ENCODE results near the gene DOK6. TPM values are rescaled to one million over a fixed set of nuclear protein-coding genes. Genes with fewer than 3 reads are reported as not detected.

DOK6 gene
- total and polyA plus RNA-seq, 2 of the 13 experiments (the other 11 are each of a cell fraction or from before 2014, with no cell fraction given) = 17.0 to 17.2 TPM

DNA sequence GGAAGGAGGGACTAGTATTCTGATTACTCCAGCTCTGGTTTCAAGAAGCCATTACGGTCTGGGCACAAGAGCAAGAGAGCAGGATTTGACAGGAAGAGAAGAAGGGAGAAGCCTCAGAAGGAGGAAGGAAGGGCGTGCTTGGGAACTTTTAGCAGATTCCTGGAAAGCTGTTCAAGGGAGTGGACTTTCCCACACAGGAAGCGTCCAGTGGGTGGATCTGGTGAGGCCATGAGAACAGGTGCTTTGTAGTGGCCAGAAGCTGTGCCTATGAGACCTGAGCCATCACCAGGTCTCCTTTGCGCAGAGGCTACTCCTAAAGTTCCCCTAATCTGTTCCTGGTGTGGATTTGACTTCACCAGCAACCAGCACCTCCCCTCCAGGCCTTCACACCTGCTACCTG, 484.7 kb downstream of the DOK6 start:
- Histone ChIP-seq H3K36me3 (replicated peaks in 1 of 2; ENCODE audit: control insufficient read depth in 1 of 2, insufficient read depth in 2 of 2, low read length in 2 of 2) (no peaks in the 10 kb centered on the region), H3K4me2 (ENCODE audit: low read depth, low read length) (no peak overlapping the region), H3K4me1 (ENCODE audit: insufficient read depth, low read length) (peaks cover 13% of the 10 kb centered on the region), H4K20me1 (ENCODE audit: insufficient read depth, low read length) (no peaks in the 10 kb centered on the region), H3K27me3 (ENCODE audit: control insufficient read depth in 1 of 2, insufficient read depth in 2 of 2, low read length in 2 of 2) (no peaks in the 10 kb centered on the region), H3K79me2 (ENCODE audit: insufficient read depth, low read length) (no peaks in the 10 kb centered on the region), H3K9ac (ENCODE audit: insufficient read depth, low read depth, low read length) (no peak overlapping the region), H2AFZ (ENCODE audit: low read length) (no peak overlapping the region), H3K27ac (ENCODE audit: extremely low read length, insufficient read depth, low read length) (no peak overlapping the region), H3K9me3 (ENCODE audit: low read length) (no peaks in the 10 kb centered on the region), H3K4me3 (replicated peaks in 1 of 3; ENCODE audit: insufficient read depth in 1 of 3, low read depth in 2 of 3, low read length in 3 of 3) (no peak overlapping the region)
- 98% methylated on average over 4 of the region's 4 CpGs for WGBS (ENCODE audit: low lambda C conversion rate)
- TF ChIP-seq, protein P1, sequence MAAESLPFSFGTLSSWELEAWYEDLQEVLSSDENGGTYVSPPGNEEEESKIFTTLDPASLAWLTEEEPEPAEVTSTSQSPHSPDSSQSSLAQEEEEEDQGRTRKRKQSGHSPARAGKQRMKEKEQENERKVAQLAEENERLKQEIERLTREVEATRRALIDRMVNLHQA (CRISPR knock-in tag; IDR thresholded peaks at IDR 0.05) = no peak
- TF ChIP-seq AKAP8 (CRISPR knock-in tag; IDR thresholded peaks at IDR 0.05) (no peak), ZNF713 (CRISPR knock-in tag; IDR thresholded peaks at IDR 0.05) (no peak), ZNF205 (CRISPR knock-in tag; IDR thresholded peaks at IDR 0.05) (no peak), MEIS2 (CRISPR knock-in tag; IDR thresholded peaks at IDR 0.05) (no peak), ZNF780A (CRISPR knock-in tag; IDR thresholded peaks at IDR 0.05) (no peak), SOX6 (IDR thresholded peaks at IDR 0.05) (no peak), SOX6 (CRISPR knock-in tag; IDR thresholded peaks at IDR 0.05) (no peak), ELF3 (CRISPR knock-in tag; IDR thresholded peaks at IDR 0.05) (no peak), HNF4A (CRISPR knock-in tag; IDR thresholded peaks at IDR 0.05) (no peak), ZNF274 (CRISPR knock-in tag; IDR thresholded peaks at IDR 0.05) (no peak), ZNF431 (CRISPR knock-in tag; IDR thresholded peaks at IDR 0.05; ENCODE audit: borderline replicate concordance, low read depth) (no peak), ZNF20 (CRISPR knock-in tag; IDR thresholded peaks at IDR 0.05) (no peak), PCBP1 (IDR thresholded peaks at IDR 0.05; ENCODE audit: borderline replicate concordance, low read depth, low read length) (no peak)
- TF ChIP-seq, protein P2, sequence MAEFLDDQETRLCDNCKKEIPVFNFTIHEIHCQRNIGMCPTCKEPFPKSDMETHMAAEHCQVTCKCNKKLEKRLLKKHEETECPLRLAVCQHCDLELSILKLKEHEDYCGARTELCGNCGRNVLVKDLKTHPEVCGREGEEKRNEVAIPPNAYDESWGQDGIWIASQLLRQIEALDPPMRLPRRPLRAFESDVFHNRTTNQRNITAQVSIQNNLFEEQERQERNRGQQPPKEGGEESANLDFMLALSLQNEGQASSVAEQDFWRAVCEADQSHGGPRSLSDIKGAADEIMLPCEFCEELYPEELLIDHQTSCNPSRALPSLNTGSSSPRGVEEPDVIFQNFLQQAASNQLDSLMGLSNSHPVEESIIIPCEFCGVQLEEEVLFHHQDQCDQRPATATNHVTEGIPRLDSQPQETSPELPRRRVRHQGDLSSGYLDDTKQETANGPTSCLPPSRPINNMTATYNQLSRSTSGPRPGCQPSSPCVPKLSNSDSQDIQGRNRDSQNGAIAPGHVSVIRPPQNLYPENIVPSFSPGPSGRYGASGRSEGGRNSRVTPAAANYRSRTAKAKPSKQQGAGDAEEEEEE (CRISPR knock-in tag; IDR thresholded peaks at IDR 0.05; ENCODE audit: borderline replicate concordance) = no peak
- TF ChIP-seq, protein P3, sequence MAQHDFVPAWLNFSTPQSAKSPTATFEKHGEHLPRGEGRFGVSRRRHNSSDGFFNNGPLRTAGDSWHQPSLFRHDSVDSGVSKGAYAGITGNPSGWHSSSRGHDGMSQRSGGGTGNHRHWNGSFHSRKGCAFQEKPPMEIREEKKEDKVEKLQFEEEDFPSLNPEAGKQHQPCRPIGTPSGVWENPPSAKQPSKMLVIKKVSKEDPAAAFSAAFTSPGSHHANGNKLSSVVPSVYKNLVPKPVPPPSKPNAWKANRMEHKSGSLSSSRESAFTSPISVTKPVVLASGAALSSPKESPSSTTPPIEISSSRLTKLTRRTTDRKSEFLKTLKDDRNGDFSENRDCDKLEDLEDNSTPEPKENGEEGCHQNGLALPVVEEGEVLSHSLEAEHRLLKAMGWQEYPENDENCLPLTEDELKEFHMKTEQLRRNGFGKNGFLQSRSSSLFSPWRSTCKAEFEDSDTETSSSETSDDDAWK (CRISPR knock-in tag; IDR thresholded peaks at IDR 0.05) = no peak
- TF ChIP-seq, protein P4, sequence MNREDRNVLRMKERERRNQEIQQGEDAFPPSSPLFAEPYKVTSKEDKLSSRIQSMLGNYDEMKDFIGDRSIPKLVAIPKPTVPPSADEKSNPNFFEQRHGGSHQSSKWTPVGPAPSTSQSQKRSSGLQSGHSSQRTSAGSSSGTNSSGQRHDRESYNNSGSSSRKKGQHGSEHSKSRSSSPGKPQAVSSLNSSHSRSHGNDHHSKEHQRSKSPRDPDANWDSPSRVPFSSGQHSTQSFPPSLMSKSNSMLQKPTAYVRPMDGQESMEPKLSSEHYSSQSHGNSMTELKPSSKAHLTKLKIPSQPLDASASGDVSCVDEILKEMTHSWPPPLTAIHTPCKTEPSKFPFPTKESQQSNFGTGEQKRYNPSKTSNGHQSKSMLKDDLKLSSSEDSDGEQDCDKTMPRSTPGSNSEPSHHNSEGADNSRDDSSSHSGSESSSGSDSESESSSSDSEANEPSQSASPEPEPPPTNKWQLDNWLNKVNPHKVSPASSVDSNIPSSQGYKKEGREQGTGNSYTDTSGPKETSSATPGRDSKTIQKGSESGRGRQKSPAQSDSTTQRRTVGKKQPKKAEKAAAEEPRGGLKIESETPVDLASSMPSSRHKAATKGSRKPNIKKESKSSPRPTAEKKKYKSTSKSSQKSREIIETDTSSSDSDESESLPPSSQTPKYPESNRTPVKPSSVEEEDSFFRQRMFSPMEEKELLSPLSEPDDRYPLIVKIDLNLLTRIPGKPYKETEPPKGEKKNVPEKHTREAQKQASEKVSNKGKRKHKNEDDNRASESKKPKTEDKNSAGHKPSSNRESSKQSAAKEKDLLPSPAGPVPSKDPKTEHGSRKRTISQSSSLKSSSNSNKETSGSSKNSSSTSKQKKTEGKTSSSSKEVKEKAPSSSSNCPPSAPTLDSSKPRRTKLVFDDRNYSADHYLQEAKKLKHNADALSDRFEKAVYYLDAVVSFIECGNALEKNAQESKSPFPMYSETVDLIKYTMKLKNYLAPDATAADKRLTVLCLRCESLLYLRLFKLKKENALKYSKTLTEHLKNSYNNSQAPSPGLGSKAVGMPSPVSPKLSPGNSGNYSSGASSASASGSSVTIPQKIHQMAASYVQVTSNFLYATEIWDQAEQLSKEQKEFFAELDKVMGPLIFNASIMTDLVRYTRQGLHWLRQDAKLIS (CRISPR knock-in tag; IDR thresholded peaks at IDR 0.05) = no peak
- ChIA-PET POLR2A (no interaction called here), CTCF (ENCODE audit: low intra/inter-chr PET ratio, low total read pairs) (no interaction called here)
- ATAC-seq (no peak), FAIRE-seq (no peak), DNase-seq (ENCODE audit: low spot score) (no peak)
- intact Hi-C loops (cut with micrococcal nuclease; ENCODE audit: unreplicated experiment) = no loop called here
- in situ Hi-C loops (cut with HindIII; ENCODE audit: extremely low pct_ligation_motif_present, low pct_unique_long_range_greater_than_20kb) = no loop called here
- no TSS peak for BruUV-seq (replicated peaks)
